Neural cell (in vitro differentiated cells): ENCODE data around the gene SNAPIN. TPM values are rescaled to one million over a fixed set of nuclear protein-coding genes. Genes with fewer than 3 reads are reported as not detected.

Source experiments
- H2AFZ ChIP-seq: fragments of 200-600, 300-800 bp; sonication (generic), shearing (Covaris generic); 2 replicates; pipeline ENCODE4 v1.6.0; 2014; ENCODE audit warnings: low read depth, mild to moderate bottlenecking, antibody characterized with exemption, low read length, moderate library complexity
- H3F3A ChIP-seq: fragments of 200-600 bp; shearing (Covaris generic); 2 replicates; pipeline ENCODE4 v1.6.1; 2016; ENCODE audit warnings: mild to moderate bottlenecking, moderate library complexity, mixed read lengths, antibody characterized with exemption, low read length; ENCODE audit not compliant: insufficient read depth, poor library complexity, severe bottlenecking
- H3K27ac ChIP-seq: fragments of 200-600, 300-800 bp; sonication (generic), shearing (Covaris generic); 2 replicates; pipeline ENCODE4 v1.5.1; 2014; ENCODE audit warnings: mild to moderate bottlenecking, low read length, moderate library complexity
- H3K27me3 ChIP-seq: fragments of 300-800, 200-600 bp; sonication (generic), shearing (Covaris generic); 2 replicates; pipeline ENCODE4 v1.6.0; 2014; ENCODE audit warnings: mild to moderate bottlenecking, low read depth, low read length, moderate library complexity; ENCODE audit not compliant: insufficient read depth
- H3K36me3 ChIP-seq: fragments of 300-800, 200-600 bp; sonication (generic), shearing (Covaris generic); 2 replicates; pipeline ENCODE4 v1.5.1; 2014; ENCODE audit warnings: mild to moderate bottlenecking, antibody characterized with exemption, low read length, moderate library complexity; ENCODE audit not compliant: insufficient read depth
- H3K4me2 ChIP-seq: fragments of 300-800, 200-600 bp; sonication (generic), shearing (Covaris generic); 2 replicates; pipeline ENCODE4 v1.6.0; 2014; ENCODE audit warnings: mild to moderate bottlenecking, low read length
- H3K4me3 ChIP-seq: fragments of 300-800, 200-600 bp; sonication (generic), shearing (Covaris generic); 2 replicates; pipeline ENCODE4 v1.5.1; 2014; ENCODE audit warnings: mild to moderate bottlenecking, low read length, moderate library complexity
- H3K79me2 ChIP-seq: fragments of 200-600 bp; shearing (Covaris generic); replicated peaks from 2 replicates; pipeline ENCODE4 v1.6.0; 2014; ENCODE audit warnings: mild to moderate bottlenecking, low read length, moderate library complexity; ENCODE audit not compliant: insufficient read depth
- H3K9ac ChIP-seq: fragments of 300-800, 200-600 bp; sonication (generic), shearing (Covaris generic); 2 replicates; pipeline ENCODE4 v1.6.1; 2016; ENCODE audit warnings: mild to moderate bottlenecking, low read length, mixed read lengths
- H3K9me2 ChIP-seq: fragments of 200-600 bp; shearing (Covaris generic); 2 replicates; pipeline ENCODE4 v1.6.1; 2016; ENCODE audit warnings: mild to moderate bottlenecking, low read length, mixed read lengths; ENCODE audit not compliant: insufficient read depth
- H3K9me3 ChIP-seq: fragments of 200-600, 300-800 bp; sonication (generic), shearing (Covaris generic); 2 replicates; pipeline ENCODE4 v1.6.1; 2016; ENCODE audit warnings: mild to moderate bottlenecking, mixed run types, low read length, moderate library complexity, mixed read lengths
- H4K20me1 ChIP-seq: fragments of 200-600 bp; shearing (Covaris generic); 2 replicates; pipeline ENCODE4 v1.6.1; 2016; ENCODE audit warnings: mild to moderate bottlenecking, mixed run types; ENCODE audit not compliant: insufficient read depth
- CTCF ChIP-seq: fragments of 450-650 bp; IDR thresholded peaks from 2 replicates; pipeline ENCODE4 v1.5.1; 2014; ENCODE audit warnings: antibody characterized with exemption, mild to moderate bottlenecking, moderate library complexity; ENCODE audit not compliant: poor library complexity, severe bottlenecking
- EP300 ChIP-seq: fragments of 450-650 bp; conservative IDR thresholded peaks from 2 replicates; pipeline ENCODE4 v1.6.1; 2014; ENCODE audit warnings: antibody characterized with exemption, mild to moderate bottlenecking, moderate library complexity; ENCODE audit not compliant: poor library complexity, severe bottlenecking
- EZH2 ChIP-seq: fragments of 200-600, 300-800 bp; shearing (Covaris generic), sonication (generic); IDR thresholded peaks from 2 replicates; pipeline ENCODE4 v1.6.1; 2014; ENCODE audit warnings: antibody characterized with exemption, low read length, borderline replicate concordance, mild to moderate bottlenecking; ENCODE audit not compliant: insufficient read depth, poor library complexity, severe bottlenecking
- MXI1 ChIP-seq: fragments of 450-650 bp; conservative IDR thresholded peaks from 2 replicates; pipeline ENCODE4 v1.6.1; 2014; ENCODE audit warnings: antibody characterized with exemption, mild to moderate bottlenecking; ENCODE audit not compliant: poor library complexity, severe bottlenecking
- POLR2AphosphoS5 ChIP-seq: IDR thresholded peaks from 2 replicates; pipeline ENCODE4 v1.6.1; 2012
- RAD21 ChIP-seq: fragments of 450-650 bp; conservative IDR thresholded peaks from 2 replicates; pipeline ENCODE4 v1.6.1; 2014; ENCODE audit warnings: antibody characterized with exemption, mild to moderate bottlenecking, moderate library complexity
- SMC3 ChIP-seq: fragments of 450-650 bp; conservative IDR thresholded peaks from 2 replicates; pipeline ENCODE4 v1.6.1; 2014; ENCODE audit warnings: antibody characterized with exemption, mild to moderate bottlenecking, moderate library complexity; ENCODE audit not compliant: poor library complexity
- TAF1 ChIP-seq: IDR thresholded peaks from 2 replicates; pipeline ENCODE4 v1.6.1; 2012; ENCODE audit warnings: low read depth
- polyA plus RNA-seq: library from polyadenylated mRNA; depleted of rRNA; stranded (reverse); fragments of >200 nt; gene quantifications from 2 replicates; pipeline ENCODE4 v1.2.3, GENCODE V29; 2014
- TF ChIP-seq, protein P1 (sequence below): IDR thresholded peaks from 2 replicates; pipeline ENCODE4 v1.6.1; 2012; ENCODE audit warnings: borderline replicate concordance

Gene SNAPIN
- polyA plus RNA-seq, 1 donor from 2014 or later = 100.0 TPM

GRCh38 chr1:153705484-153705883 lies 47.0 kb downstream of the SNAPIN start:
- no peaks in the 10 kb centered on the region for H3K27me3 ChIP-seq
- no peaks in the 10 kb centered on the region for H3K9me3 ChIP-seq
- TF ChIP-seq, protein P1, sequence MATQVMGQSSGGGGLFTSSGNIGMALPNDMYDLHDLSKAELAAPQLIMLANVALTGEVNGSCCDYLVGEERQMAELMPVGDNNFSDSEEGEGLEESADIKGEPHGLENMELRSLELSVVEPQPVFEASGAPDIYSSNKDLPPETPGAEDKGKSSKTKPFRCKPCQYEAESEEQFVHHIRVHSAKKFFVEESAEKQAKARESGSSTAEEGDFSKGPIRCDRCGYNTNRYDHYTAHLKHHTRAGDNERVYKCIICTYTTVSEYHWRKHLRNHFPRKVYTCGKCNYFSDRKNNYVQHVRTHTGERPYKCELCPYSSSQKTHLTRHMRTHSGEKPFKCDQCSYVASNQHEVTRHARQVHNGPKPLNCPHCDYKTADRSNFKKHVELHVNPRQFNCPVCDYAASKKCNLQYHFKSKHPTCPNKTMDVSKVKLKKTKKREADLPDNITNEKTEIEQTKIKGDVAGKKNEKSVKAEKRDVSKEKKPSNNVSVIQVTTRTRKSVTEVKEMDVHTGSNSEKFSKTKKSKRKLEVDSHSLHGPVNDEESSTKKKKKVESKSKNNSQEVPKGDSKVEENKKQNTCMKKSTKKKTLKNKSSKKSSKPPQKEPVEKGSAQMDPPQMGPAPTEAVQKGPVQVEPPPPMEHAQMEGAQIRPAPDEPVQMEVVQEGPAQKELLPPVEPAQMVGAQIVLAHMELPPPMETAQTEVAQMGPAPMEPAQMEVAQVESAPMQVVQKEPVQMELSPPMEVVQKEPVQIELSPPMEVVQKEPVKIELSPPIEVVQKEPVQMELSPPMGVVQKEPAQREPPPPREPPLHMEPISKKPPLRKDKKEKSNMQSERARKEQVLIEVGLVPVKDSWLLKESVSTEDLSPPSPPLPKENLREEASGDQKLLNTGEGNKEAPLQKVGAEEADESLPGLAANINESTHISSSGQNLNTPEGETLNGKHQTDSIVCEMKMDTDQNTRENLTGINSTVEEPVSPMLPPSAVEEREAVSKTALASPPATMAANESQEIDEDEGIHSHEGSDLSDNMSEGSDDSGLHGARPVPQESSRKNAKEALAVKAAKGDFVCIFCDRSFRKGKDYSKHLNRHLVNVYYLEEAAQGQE = no peak
- no peak for TF ChIP-seq CTCF
- TF ChIP-seq TAF1 = no peak
- no peak for TF ChIP-seq RAD21
- no peak for TF ChIP-seq EZH2
- TF ChIP-seq POLR2AphosphoS5 = no peak
- no peak for TF ChIP-seq SMC3
- TF ChIP-seq MXI1 = no peak
- TF ChIP-seq EP300 = no peak
- no peak overlapping the region for H3K27ac ChIP-seq
- H3K9ac ChIP-seq = no peak overlapping the region
- H4K20me1 ChIP-seq = no peaks in the 10 kb centered on the region
- no peaks in the 10 kb centered on the region for H3K79me2 ChIP-seq
- H3K4me2 ChIP-seq = no peak overlapping the region
- H3K36me3 ChIP-seq = no peaks in the 10 kb centered on the region
- no peak overlapping the region for H2AFZ ChIP-seq
- no peaks in the 10 kb centered on the region for H3F3A ChIP-seq
- no peaks in the 10 kb centered on the region for H3K9me2 ChIP-seq
- no peak overlapping the region for H3K4me3 ChIP-seq

DNA sequence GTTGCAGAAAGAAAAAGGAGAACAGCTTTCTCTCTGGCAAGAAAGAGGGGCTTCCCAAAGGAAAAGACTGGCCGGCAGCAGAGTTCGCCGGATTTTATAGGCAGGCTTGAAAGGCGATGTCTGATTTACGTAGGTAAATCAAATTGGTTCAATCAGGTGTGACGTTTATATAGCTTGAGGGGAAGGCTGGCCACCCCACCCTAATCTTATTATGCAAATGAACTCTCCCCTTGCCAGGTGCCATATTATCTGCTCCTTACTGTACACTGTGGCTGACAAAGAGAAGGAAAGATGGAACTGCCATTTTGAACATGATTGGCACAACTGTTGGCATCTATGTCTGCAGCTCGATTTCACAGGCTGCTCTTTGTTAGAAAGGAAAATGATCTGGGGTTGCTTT lies 52.5 kb downstream of the SNAPIN start:
- no peak overlapping the region for H2AFZ ChIP-seq

More for the DNA sequence above, 52.5 kb downstream of the SNAPIN start:
- Histone ChIP-seq H3K4me2 (no peak overlapping the region), H3K36me3 (no peaks in the 10 kb centered on the region), H3K9me3 (no peaks in the 10 kb centered on the region), H3K9me2 (no peaks in the 10 kb centered on the region), H3K4me3 (no peak overlapping the region), H3K9ac (no peak overlapping the region), H3K27me3 (no peaks in the 10 kb centered on the region), H3K27ac (no peak overlapping the region), H4K20me1 (no peaks in the 10 kb centered on the region), H3F3A (no peaks in the 10 kb centered on the region), H3K79me2 (no peaks in the 10 kb centered on the region)
- no peak for TF ChIP-seq TAF1
- no peak for TF ChIP-seq MXI1
- TF ChIP-seq, protein P1 = no peak
- no peak for TF ChIP-seq SMC3
- no peak for TF ChIP-seq CTCF
- TF ChIP-seq EP300 = no peak
- TF ChIP-seq EZH2 = no peak
- no peak for TF ChIP-seq POLR2AphosphoS5
- no peak for TF ChIP-seq RAD21
